ENCODE measurements around the gene COA7.

GRCh38 chr1:52709016-52709415 lies 10.9 kb upstream of the COA7 start:
- no peak for TF ChIP-seq CTCF (IDR thresholded peaks at IDR 0.05)
- no peak for TF ChIP-seq POLR2A (IDR thresholded peaks at IDR 0.05)

Measured in suprapubic skin (tissue), 3 donors.